HCT116 (cell line): ENCODE measurements around the gene MCC. TPM values are rescaled to one million over a fixed set of nuclear protein-coding genes. Genes with fewer than 3 reads are reported as not detected.

Experiments used
- ATAC-seq: fragments of 200-7000 bp; cut with Tn5 transposase; 2 replicates; pipeline ENCODE4 v1.9.1; 2020; ENCODE audit warnings: mild to moderate bottlenecking, moderate library complexity
- BruUV-seq: library from RNA; stranded (reverse); fragments of 400-500 nt; replicated peaks from 2 replicates; lab custom pipeline; 2021; lab: Mats Ljungman, UMichigan
- CTCF ChIA-PET: fragments of 300-600 bp; sonication (Branson Sonifier 250); formaldehyde crosslinking; loops from one replicate; lab custom pipeline; 2021; ENCODE audit warnings: antibody characterized with exemption; lab: Charles Lee
- POLR2A ChIA-PET: fragments of 300-600, 350-600 bp; sonication (Branson Sonifier 250); formaldehyde crosslinking; loops from one replicate; lab custom pipeline; 2021; ENCODE audit warnings: antibody characterized with exemption; lab: Charles Lee
- RAD21 ChIA-PET, 2 experiments: fragments of 300-600 bp; sonication (Branson Sonifier 250); formaldehyde crosslinking; loops; one replicate each; lab custom pipeline; 2023; ENCODE audit warnings: low total read pairs in 2 of 2; ENCODE audit not compliant: uncharacterized antibody in 2 of 2, unreplicated experiment in 2 of 2, low non-redundant PET in 1 of 2; lab: Charles Lee
- DNase-seq: peaks from one replicate; pipeline ENCODE4 v3.0.0-alpha.2; 2010; ENCODE audit warnings: low read depth, low spot score
- H2AFZ ChIP-seq: fragments of 200-600 bp; shearing (Covaris generic), sonication (generic); 2 replicates; pipeline ENCODE4 v1.6.1; 2017; ENCODE audit warnings: low read depth, mixed run types, mixed read lengths, antibody characterized with exemption, low read length; ENCODE audit not compliant: poor library complexity, severe bottlenecking
- H3K27ac ChIP-seq: 2 replicates; pipeline ENCODE4 v1.5.1; 2012; ENCODE audit warnings: low read depth, low read length
- H3K27me3 ChIP-seq: fragments of 200-600 bp; sonication (generic); 2 replicates; pipeline ENCODE4 v1.6.1; 2016; ENCODE audit warnings: mixed run types, low read length, mixed read lengths; ENCODE audit not compliant: insufficient read depth
- H3K36me3 ChIP-seq, 2 experiments: fragments of 200-500 bp in 1 of 2; fragments of 200-600 bp in 1 of 2; sonication (Bioruptor generic) in 1 of 2; sonication (generic) in 1 of 2; 2 replicates each; pipeline versions ENCODE4 v1.5.1 to v1.6.1; 2014 to 2016; ENCODE audit warnings: low read length in 2 of 2, inconsistent platforms in 1 of 2, mixed read lengths in 1 of 2, mixed run types in 1 of 2; ENCODE audit not compliant: insufficient read depth in 2 of 2, control insufficient read depth in 1 of 2
- H3K4me1 ChIP-seq, 2 experiments: fragments of 200-600 bp in 1 of 2; sonication (generic) in 1 of 2; 2 replicates each; pipeline versions ENCODE4 v1.5.1 to v1.6.1; 2012 to 2017; ENCODE audit warnings: low read length in 2 of 2, inconsistent platforms in 1 of 2, mild to moderate bottlenecking in 1 of 2, mixed read lengths in 1 of 2, mixed run types in 1 of 2, moderate library complexity in 1 of 2; ENCODE audit not compliant: insufficient read depth in 2 of 2, control insufficient read depth in 1 of 2
- H3K4me2 ChIP-seq: fragments of 200-600 bp; sonication (generic); 2 replicates; pipeline ENCODE4 v1.6.1; 2017; ENCODE audit warnings: mixed run types, low read length, mixed read lengths
- H3K4me3 ChIP-seq, 2 experiments: fragments of 200-600 bp in 1 of 2; sonication (generic) in 1 of 2; replicated peaks in 1 of 2; 2 replicates each; pipeline ENCODE4 v1.5.1; 2011 to 2016; ENCODE audit warnings: low read length in 2 of 2, control low read depth in 1 of 2, low read depth in 1 of 2, mild to moderate bottlenecking in 1 of 2, mixed read lengths in 1 of 2, mixed run types in 1 of 2
- H3K79me2 ChIP-seq: fragments of 200-600 bp; sonication (generic); 2 replicates; pipeline ENCODE4 v1.6.1; 2017; ENCODE audit warnings: mild to moderate bottlenecking, mixed run types, low read length, moderate library complexity, mixed read lengths; ENCODE audit not compliant: insufficient read depth
- H3K9ac ChIP-seq: fragments of 200-600 bp; sonication (generic); 2 replicates; pipeline ENCODE4 v1.6.1; 2016; ENCODE audit warnings: low read length, mixed read lengths
- H3K9me2 ChIP-seq: fragments of 200-600 bp; sonication (generic), shearing (Covaris generic); 2 replicates; pipeline ENCODE4 v1.6.1; 2017; ENCODE audit warnings: mixed run types, mild to moderate bottlenecking, moderate library complexity; ENCODE audit not compliant: insufficient read depth
- H3K9me3 ChIP-seq, 2 experiments: fragments of 200-500 bp in 1 of 2; fragments of 200-600 bp in 1 of 2; sonication (Bioruptor generic) in 1 of 2; sonication (generic) in 1 of 2; 2 replicates each; pipeline ENCODE4 v1.6.1; 2014 to 2017; ENCODE audit warnings: low read length in 2 of 2, mixed read lengths in 2 of 2, inconsistent platforms in 1 of 2, low read depth in 1 of 2, mild to moderate bottlenecking in 1 of 2, mixed run types in 1 of 2, moderate library complexity in 1 of 2; ENCODE audit not compliant: control insufficient read depth in 1 of 2, insufficient read depth in 1 of 2
- H4K20me1 ChIP-seq: fragments of 200-600 bp; sonication (generic), shearing (Covaris generic); 2 replicates; pipeline ENCODE4 v1.6.1; 2017; ENCODE audit warnings: mixed run types, mild to moderate bottlenecking, moderate library complexity; ENCODE audit not compliant: insufficient read depth
- EZH2 ChIP-seq: fragments of 200-600 bp; sonication (generic); IDR thresholded peaks from 2 replicates; pipeline ENCODE4 v1.6.1; 2017; ENCODE audit warnings: antibody characterized with exemption, mixed run types
- FOSL1 ChIP-seq: IDR thresholded peaks from 2 replicates; pipeline ENCODE4 v1.6.1; 2012; ENCODE audit warnings: low read depth
- POLR2AphosphoS5 ChIP-seq: IDR thresholded peaks from 2 replicates; pipeline ENCODE4 v1.6.1; 2011; ENCODE audit warnings: mild to moderate bottlenecking, low read depth, low read length, moderate library complexity
- SIN3A ChIP-seq: IDR thresholded peaks from 2 replicates; pipeline ENCODE4 v1.6.1; 2012; ENCODE audit warnings: low read depth
- TCF7L2 ChIP-seq: IDR thresholded peaks from 2 replicates; pipeline ENCODE4 v1.7.0; 2011; ENCODE audit warnings: borderline replicate concordance, inconsistent platforms; ENCODE audit not compliant: insufficient read depth, insufficient read length; ENCODE audit errors: extremely low read depth
- YY1 ChIP-seq: IDR thresholded peaks from 2 replicates; pipeline ENCODE4 v1.6.1; 2011; ENCODE audit warnings: low read length, low read depth, moderate library complexity, mild to moderate bottlenecking; ENCODE audit not compliant: insufficient replicate concordance; ENCODE audit errors: extremely low read depth
- ZFX ChIP-seq: fragments of 450-650 bp; IDR thresholded peaks from 2 replicates; pipeline ENCODE4 v1.6.1; 2017
- ZNF274 ChIP-seq: fragments of 200-500 bp; sonication (Bioruptor generic); IDR thresholded peaks from 2 replicates; pipeline ENCODE4 v1.6.1; 2014; ENCODE audit warnings: mild to moderate bottlenecking, low read depth, low read length, inconsistent platforms
- intact Hi-C: fragments of 100-400 bp; cut with micrococcal nuclease; formaldehyde crosslinking; loops from 2 replicates; pipeline ENCODE4 v1.10.0; 2022
- total RNA-seq: library from RNA; stranded (reverse); gene quantifications from one replicate; pipeline ENCODE4 v1.2.1, GENCODE V29; 2021; ENCODE audit not compliant: unreplicated experiment
- TF ChIP-seq, protein P1 (sequence below): IDR thresholded peaks from 2 replicates; pipeline ENCODE4 v1.6.1; 2012
- TF ChIP-seq, protein P2 (sequence below): IDR thresholded peaks from 2 replicates; pipeline ENCODE4 v1.6.1; 2012; ENCODE audit warnings: low read depth

MCC gene
- total RNA-seq, 1 experiment from 2014 or later = 20.1 TPM

DNA sequence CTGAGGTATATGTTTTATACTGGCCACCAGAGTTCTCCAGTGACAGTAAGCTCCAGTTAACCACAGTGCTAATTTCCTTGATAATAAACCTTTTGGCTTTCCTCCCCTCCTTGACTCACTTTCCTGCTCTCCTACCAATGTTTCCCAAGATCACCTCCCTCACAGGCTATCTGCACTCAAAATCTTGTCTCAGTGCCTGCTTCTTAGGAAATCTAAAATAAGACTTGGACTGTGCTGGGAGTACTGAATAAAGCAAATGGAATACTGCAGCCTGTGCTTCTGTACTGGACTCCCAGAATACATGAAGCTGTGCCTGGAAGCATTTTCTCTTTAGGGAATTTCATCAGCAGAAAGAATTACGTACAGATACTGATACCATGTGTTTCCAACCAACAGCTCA lies 513.4 kb downstream of the MCC start:
- TF ChIP-seq, protein P1, sequence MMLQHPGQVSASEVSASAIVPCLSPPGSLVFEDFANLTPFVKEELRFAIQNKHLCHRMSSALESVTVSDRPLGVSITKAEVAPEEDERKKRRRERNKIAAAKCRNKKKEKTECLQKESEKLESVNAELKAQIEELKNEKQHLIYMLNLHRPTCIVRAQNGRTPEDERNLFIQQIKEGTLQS = no peak
- TF ChIP-seq POLR2AphosphoS5 (no peak), TCF7L2 (no peak), FOSL1 (no peak), ZNF274 (no peak), YY1 (no peak), ZFX (no peak), SIN3A (no peak), EZH2 (no peak)
- TF ChIP-seq, protein P2, sequence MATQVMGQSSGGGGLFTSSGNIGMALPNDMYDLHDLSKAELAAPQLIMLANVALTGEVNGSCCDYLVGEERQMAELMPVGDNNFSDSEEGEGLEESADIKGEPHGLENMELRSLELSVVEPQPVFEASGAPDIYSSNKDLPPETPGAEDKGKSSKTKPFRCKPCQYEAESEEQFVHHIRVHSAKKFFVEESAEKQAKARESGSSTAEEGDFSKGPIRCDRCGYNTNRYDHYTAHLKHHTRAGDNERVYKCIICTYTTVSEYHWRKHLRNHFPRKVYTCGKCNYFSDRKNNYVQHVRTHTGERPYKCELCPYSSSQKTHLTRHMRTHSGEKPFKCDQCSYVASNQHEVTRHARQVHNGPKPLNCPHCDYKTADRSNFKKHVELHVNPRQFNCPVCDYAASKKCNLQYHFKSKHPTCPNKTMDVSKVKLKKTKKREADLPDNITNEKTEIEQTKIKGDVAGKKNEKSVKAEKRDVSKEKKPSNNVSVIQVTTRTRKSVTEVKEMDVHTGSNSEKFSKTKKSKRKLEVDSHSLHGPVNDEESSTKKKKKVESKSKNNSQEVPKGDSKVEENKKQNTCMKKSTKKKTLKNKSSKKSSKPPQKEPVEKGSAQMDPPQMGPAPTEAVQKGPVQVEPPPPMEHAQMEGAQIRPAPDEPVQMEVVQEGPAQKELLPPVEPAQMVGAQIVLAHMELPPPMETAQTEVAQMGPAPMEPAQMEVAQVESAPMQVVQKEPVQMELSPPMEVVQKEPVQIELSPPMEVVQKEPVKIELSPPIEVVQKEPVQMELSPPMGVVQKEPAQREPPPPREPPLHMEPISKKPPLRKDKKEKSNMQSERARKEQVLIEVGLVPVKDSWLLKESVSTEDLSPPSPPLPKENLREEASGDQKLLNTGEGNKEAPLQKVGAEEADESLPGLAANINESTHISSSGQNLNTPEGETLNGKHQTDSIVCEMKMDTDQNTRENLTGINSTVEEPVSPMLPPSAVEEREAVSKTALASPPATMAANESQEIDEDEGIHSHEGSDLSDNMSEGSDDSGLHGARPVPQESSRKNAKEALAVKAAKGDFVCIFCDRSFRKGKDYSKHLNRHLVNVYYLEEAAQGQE = no peak
- H3K4me1 ChIP-seq = peaks cover 4 to 18% of the 10 kb centered on the region in 2 experiments; a peak in 3 of 4 replicates
- H3K27ac ChIP-seq = no peak overlapping the region
- H3K27me3 ChIP-seq = no peaks in the 10 kb centered on the region
- ChIA-PET CTCF (no interaction called here), RAD21 (no interaction called here), POLR2A (interaction anchor here (1.3 kb wide), 1 partner anchor 10 kb away, joined by 3 read pairs; no protein-coding TSS in a partner anchor)
- H3K4me3 ChIP-seq = no peak overlapping the region
- H3K36me3 ChIP-seq = no peaks in the 10 kb centered on the region
- no TSS peak for BruUV-seq
- intact Hi-C loops = loop anchor here (5.0 kb wide), 1 partner anchor 53 kb away; the partner anchor contains the start of gene REEP5
- no peaks in the 10 kb centered on the region for H3K9me2 ChIP-seq
- H3K9me3 ChIP-seq = no peaks in the 10 kb centered on the region
- H4K20me1 ChIP-seq = no peaks in the 10 kb centered on the region
- no peak for DNase-seq
- peaks cover 33% of the 10 kb centered on the region for H3K79me2 ChIP-seq
- no peak overlapping the region for H3K9ac ChIP-seq
- no peak overlapping the region for H3K4me2 ChIP-seq
- no peak overlapping the region for H2AFZ ChIP-seq
- ATAC-seq = no peak
